ENCODE results near the gene SEC14L1. TPM values are rescaled to one million over a fixed set of nuclear protein-coding genes. Genes with fewer than 3 reads are reported as not detected.

SEC14L1 gene
- total RNA-seq, 4 donors from 2014 or later: 18.2 to 187 (median 46.5) TPM

DNA sequence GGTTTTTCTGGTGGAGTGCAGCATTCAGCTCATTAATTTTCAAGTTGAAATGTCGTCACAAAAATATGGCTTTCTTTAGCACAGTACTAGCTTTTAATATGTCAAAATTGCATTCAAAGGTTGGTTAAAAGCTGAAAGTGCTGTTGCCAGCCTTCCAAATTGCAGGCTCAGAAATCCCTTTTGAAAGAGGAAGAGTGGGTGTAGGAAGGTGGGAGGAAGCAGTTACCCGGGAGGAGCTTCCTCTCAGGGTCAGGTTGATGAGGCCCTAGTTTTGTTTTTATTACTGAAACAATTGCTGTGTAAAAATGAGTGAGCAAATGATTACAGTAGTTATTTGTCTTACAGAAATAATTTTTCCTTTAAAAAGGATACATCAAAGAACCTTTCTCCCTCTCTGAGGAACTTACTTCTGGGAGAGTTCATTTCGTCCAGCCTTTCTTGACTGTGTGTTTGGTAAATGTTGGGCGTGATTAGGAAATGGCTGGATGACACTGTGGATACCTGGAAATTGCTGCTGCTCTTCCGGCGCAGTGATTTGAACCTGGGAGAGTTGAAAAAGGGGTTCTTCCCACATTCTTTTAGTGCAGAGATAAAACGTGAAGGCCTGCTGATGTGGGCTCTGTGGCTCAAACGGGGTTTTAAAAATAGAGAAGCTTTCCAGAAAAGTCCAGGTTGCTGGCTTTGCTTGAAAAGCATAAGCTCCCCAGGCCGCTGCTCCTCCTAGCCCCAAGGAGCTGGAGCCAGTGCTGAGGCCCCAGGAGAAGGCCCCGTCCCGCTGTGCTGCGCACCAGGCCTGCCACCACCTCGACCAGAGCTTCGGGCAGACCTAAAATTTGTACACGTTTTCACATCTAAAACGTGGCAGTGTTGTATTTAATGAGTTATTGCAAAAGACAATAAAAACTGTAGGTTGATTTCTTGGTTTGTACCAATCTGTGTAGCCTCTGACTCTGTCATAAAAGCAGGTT is 41.7 kb downstream of the SEC14L1 start:
- Histone ChIP-seq H3K36me3 (no peaks in the 10 kb centered on the region), H3K4me1 (peaks cover 0 to 8% (median 3%) of the 10 kb centered on the region in 4 donors)

DNA sequence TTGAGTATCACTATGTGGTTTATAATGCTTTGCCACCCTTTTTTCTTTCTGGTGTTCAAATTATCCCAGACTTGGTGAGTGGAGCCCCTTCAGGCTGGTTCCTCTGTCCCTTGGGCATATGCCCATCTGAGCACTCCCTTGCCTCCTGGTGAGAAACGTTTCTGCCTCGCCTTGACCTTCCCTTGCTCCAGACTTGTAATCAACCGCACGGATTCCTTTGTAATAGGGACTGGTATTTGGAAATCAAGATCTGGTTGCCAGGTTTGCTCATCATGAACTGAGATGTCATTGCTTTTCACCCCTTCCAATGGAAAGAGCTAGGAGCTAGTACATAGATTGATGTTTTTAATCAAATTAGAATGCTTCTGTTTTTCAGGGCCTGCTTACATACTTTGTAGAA is 43.7 kb downstream of the SEC14L1 start:
- no peak overlapping the region for H3K27ac ChIP-seq
- no peaks in the 10 kb centered on the region for H3K36me3 ChIP-seq
- no peak for DNase-seq
- no peaks in the 10 kb centered on the region for H3K9me3 ChIP-seq
- peaks cover 0 to 23% (median 4%) of the 10 kb centered on the region in 4 donors for H3K4me1 ChIP-seq
- TF ChIP-seq POLR2A (IDR thresholded peaks at IDR 0.05): no peak
- TF ChIP-seq, protein P1, sequence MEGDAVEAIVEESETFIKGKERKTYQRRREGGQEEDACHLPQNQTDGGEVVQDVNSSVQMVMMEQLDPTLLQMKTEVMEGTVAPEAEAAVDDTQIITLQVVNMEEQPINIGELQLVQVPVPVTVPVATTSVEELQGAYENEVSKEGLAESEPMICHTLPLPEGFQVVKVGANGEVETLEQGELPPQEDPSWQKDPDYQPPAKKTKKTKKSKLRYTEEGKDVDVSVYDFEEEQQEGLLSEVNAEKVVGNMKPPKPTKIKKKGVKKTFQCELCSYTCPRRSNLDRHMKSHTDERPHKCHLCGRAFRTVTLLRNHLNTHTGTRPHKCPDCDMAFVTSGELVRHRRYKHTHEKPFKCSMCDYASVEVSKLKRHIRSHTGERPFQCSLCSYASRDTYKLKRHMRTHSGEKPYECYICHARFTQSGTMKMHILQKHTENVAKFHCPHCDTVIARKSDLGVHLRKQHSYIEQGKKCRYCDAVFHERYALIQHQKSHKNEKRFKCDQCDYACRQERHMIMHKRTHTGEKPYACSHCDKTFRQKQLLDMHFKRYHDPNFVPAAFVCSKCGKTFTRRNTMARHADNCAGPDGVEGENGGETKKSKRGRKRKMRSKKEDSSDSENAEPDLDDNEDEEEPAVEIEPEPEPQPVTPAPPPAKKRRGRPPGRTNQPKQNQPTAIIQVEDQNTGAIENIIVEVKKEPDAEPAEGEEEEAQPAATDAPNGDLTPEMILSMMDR (IDR thresholded peaks at IDR 0.05): no peak
- no peak overlapping the region for H3K4me3 ChIP-seq
- no peaks in the 10 kb centered on the region for H3K27me3 ChIP-seq

More for the DNA sequence above, 41.7 kb downstream of the SEC14L1 start:
- H3K27me3 ChIP-seq: no peaks in the 10 kb centered on the region
- no peak overlapping the region for H3K4me3 ChIP-seq
- H3K27ac ChIP-seq: peak overlapping the region in 1 of 4 donors; percentile 32
- DNase-seq: no peak
- no peaks in the 10 kb centered on the region for H3K9me3 ChIP-seq
- TF ChIP-seq POLR2A (IDR thresholded peaks at IDR 0.05): no peak
- TF ChIP-seq, protein P1 (IDR thresholded peaks at IDR 0.05): no peak

DNA sequence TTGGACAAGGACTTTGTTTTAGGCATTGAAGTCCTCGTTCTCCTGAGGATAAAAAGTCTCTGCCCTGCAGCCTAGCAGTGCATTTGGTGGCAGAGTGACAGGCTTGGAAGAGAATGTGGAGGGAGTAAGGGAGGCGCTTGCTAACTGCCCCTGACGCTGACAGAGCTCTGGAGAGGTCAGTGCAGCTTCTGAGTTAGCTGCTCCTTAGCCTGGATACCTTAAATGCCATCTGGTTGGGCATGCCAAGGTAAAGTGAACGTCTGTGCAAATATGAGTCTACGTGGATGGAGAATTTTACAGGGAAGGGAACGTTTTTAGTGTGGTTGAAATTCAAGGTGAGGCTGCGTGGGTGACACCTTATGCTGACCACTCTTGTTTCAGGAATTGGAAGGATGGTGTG is 44.4 kb downstream of the SEC14L1 start:
- H3K27ac ChIP-seq: no peak overlapping the region
- TF ChIP-seq, protein P1 (IDR thresholded peaks at IDR 0.05): no peak
- TF ChIP-seq POLR2A (IDR thresholded peaks at IDR 0.05): no peak

DNA sequence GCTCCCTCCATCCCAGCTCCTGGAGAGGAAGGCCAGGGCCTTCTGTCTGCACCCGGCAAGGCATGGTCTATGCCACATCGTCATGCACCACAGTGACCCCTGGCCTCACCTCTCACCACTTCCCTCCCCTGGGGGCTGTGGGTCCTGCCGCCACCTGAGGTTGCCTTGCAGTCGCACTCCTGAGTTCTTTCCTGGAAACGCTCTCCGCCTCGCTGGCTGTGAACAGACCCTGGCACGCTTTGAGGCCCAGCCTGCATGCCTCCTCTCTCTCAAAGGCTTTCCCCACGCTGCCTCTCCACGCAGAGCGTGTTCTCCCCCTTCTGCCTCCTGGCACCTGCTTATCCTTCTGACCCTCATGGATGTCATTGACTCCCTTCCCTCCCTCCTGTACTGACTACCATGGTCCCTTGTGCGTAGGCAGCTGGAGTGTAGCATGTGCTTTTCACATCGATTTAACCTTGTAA is 45.4 kb downstream of the SEC14L1 start:
- peak in 2 of 3 donors; percentile 51 to 57 for DNase-seq
- Histone ChIP-seq H3K27me3 (no peaks in the 10 kb centered on the region), H3K27ac (no peak overlapping the region), H3K4me1 (peaks cover 0 to 23% (median 4%) of the 10 kb centered on the region in 4 donors), H3K9me3 (no peaks in the 10 kb centered on the region), H3K36me3 (peaks cover 0 to 1% (median 0%) of the 10 kb centered on the region in 3 donors), H3K4me3 (no peak overlapping the region)
- TF ChIP-seq, protein P1 (IDR thresholded peaks at IDR 0.05): no peak
- TF ChIP-seq POLR2A (IDR thresholded peaks at IDR 0.05): no peak

More for the DNA sequence above, 44.4 kb downstream of the SEC14L1 start:
- Histone ChIP-seq H3K4me1 (peaks cover 0 to 23% (median 4%) of the 10 kb centered on the region in 4 donors), H3K9me3 (no peaks in the 10 kb centered on the region), H3K27me3 (no peaks in the 10 kb centered on the region), H3K4me3 (no peak overlapping the region), H3K36me3 (no peaks in the 10 kb centered on the region)
- no peak for DNase-seq

DNA sequence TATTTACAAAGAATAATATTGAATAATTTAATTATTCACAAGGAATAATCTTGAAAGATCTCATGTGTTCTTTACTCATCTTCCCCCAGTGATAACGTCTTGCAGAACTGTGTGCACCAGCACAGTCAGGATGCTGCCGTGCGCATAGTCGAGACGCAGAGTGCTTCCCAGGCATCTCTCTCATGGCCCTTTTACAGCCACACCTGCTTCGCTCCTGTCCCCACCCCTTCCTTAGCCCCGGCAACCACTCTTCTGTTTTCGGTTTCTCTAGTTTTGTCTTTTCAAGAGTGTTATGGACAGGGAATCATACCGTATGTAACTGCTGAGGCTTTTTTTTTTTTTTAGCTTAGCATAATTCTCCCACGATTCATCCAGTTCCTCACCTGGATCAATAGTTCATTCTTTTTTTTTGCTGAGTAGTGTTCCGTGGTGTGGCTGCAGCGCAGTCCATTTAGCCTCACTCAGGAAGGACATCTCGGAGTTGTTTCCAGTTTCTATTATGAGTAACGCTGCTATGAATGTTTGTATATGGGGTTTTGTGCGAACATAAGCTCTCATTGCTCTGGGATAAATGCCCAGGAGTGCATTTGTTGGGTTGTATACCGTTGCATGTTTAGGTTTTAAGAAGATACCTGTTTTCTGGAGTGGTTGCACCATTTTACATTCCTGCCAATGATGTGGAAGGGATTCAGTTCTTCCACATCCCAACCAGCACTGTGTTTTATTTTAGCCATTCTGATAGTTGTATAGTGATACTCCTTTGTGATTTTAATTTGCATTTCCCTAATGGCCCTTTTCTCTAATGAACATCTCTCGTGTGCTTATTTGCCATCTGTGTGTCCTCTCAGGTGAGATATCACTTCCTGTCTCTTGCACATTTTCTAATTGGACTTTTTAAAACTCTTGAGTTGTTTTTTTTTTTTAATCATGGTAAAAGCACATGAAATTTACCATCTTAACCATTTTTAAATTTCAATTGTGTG is 47.6 kb downstream of the SEC14L1 start:
- TF ChIP-seq POLR2A (IDR thresholded peaks at IDR 0.05): no peak
- TF ChIP-seq, protein P1 (IDR thresholded peaks at IDR 0.05): no peak
- Histone ChIP-seq H3K4me3 (peak overlapping the region in 1 of 4 donors; percentile 6), H3K27ac (no peak overlapping the region)

More for the DNA sequence above, 47.6 kb downstream of the SEC14L1 start:
- Histone ChIP-seq H3K36me3 (peaks cover 0 to 23% (median 0%) of the 10 kb centered on the region in 3 donors), H3K27me3 (no peaks in the 10 kb centered on the region), H3K9me3 (no peaks in the 10 kb centered on the region), H3K4me1 (peaks cover 0 to 18% (median 0%) of the 10 kb centered on the region in 4 donors)
- DNase-seq: no peak
